Stimulated activated CD8-positive, alpha-beta memory T cell treated with anti-CD3 and anti-CD28 coated beads, Interleukin-12 subunit alpha, Interleukin-12 subunit beta, amount 100 ng/mL, for 4 hours (primary cell): ENCODE data around the gene SYMPK.
A peak's percentile ranks its signal among the peaks of the same experiment; 100 is the strongest.
"Not testable (repeated sequence)": the region's sequence is repeated elsewhere in the genome, so short reads cannot be mapped to it uniquely, and the experiment has no call there.

Source experiments
- DNase-seq: peaks from one replicate; pipeline ENCODE4 v3.0.0-alpha.2; 2020; ENCODE audit warnings: low read depth

SYMPK gene

GRCh38 chr19:45885556-45886426 lies 22.8 kb upstream of the SYMPK start, which contains the start of gene IRF2BP1:
IRF2BP1 (minus strand) TSS chr19:45886141; CDS start chr19:45885774, 367 bp downstream.
- peak; percentile 76 for DNase-seq

GRCh38 chr19:45884682-45885555 lies 22.0 kb upstream of the SYMPK start:
- DNase-seq, result no peak

- DNase-seq, result no peak
Observed at GRCh38 chr19:45883881-45884681, 21.1 kb upstream of the SYMPK start.

- no peak for DNase-seq
Observed at GRCh38 chr19:45883586-45883880, 20.6 kb upstream of the SYMPK start.

GRCh38 chr19:45882652-45883585 lies 20.0 kb upstream of the SYMPK start:
- peak; percentile 61 for DNase-seq

GRCh38 chr19:45881909-45882528 lies 19.1 kb upstream of the SYMPK start:
- no peak for DNase-seq

- DNase-seq, result no peak
Observed at GRCh38 chr19:45881082-45881908, 18.3 kb upstream of the SYMPK start.

GRCh38 chr19:45879971-45880370 lies 17.0 kb upstream of the SYMPK start:
- DNase-seq, result no peak

GRCh38 chr19:45879055-45879454 lies 16.1 kb upstream of the SYMPK start:
- DNase-seq, result no peak

- DNase-seq, result no peak
Observed at GRCh38 chr19:45878043-45878794, 15.3 kb upstream of the SYMPK start.

- DNase-seq, result no peak
Observed at GRCh38 chr19:45876411-45877197, 13.7 kb upstream of the SYMPK start.

GRCh38 chr19:45876161-45876410 lies 13.1 kb upstream of the SYMPK start:
- no peak for DNase-seq

- DNase-seq, result no peak
Observed at GRCh38 chr19:45874620-45874966, 11.6 kb upstream of the SYMPK start.

- no peak for DNase-seq
Observed at GRCh38 chr19:45873219-45873772, 10.3 kb upstream of the SYMPK start.

GRCh38 chr19:45872095-45872919 lies 9.4 kb upstream of the SYMPK start:
- no peak for DNase-seq

GRCh38 chr19:45870798-45871197 lies 7.9 kb upstream of the SYMPK start:
- DNase-seq, result no peak

GRCh38 chr19:45867241-45867640 lies 4.3 kb upstream of the SYMPK start:
- DNase-seq, result not testable (repeated sequence)
